Stimulated activated CD4-positive, alpha-beta T cell treated with anti-CD3 and anti-CD28 coated beads, Interleukin-12 subunit alpha, Interleukin-12 subunit beta, amount 100 ng/mL, for 24 hours (primary cell): Measurements from ENCODE around the gene ULBP2.
A peak's percentile ranks its signal among the peaks of the same experiment; 100 is the strongest.
"Not testable (repeated sequence)": the region's sequence is repeated elsewhere in the genome, so short reads cannot be mapped to it uniquely, and the experiment has no call there.

ENCODE experiments used
- DNase-seq, 2 experiments: peaks; one replicate each; pipeline ENCODE4 v3.0.0-alpha.2; 2020; ENCODE audit warnings: low read depth in 2 of 2

The ULBP2 gene

GRCh38 chr6:149925974-149926777 is 15.6 kb upstream of the ULBP2 start:
- DNase-seq: peak; percentile 62 to 90

DNA sequence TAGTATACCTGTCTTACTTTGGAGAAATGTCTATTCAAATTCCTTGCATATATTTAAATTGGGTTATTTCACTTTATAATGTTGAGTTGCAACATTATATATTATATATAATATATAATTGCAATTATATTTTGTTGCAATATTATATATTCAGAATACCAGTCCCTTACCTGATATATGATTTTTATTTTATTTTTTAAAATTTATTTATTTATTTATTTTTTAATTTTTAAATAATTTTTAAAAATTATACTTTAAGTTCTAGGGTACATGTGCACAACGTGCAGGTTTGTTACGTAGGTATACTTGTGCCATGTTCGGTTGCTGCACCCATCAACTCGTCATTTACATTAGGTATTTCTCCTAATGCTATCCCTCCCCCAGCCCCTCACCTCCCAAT is 14.8 kb upstream of the ULBP2 start:
- not testable (repeated sequence) for DNase-seq

DNA sequence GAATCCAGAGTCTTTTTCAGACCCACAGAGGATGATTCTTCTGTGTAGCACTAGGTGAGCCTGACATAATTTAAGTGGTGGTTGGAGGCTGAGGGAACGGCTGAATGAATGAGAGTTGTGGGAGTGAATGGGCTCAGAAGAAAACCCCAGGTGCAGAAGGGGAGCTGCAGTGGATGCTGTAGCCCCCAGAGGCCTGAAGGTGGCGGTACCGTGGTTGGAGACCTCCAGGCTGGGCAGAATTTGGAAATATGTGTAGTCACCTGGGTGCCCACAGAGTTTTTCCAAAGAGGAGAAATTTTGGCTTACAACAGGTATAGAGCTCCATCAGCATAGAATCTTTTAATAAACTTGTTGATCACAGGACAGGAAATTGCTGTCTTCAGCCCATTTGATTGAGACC is 12.4 kb upstream of the ULBP2 start:
- no peak for DNase-seq

GRCh38 chr6:149931501-149931900 is 10.3 kb upstream of the ULBP2 start:
- DNase-seq: no peak

- DNase-seq: no peak
These were observed 8.8 kb upstream of the ULBP2 start for GRCh38 chr6:149933036-149933435.

DNA sequence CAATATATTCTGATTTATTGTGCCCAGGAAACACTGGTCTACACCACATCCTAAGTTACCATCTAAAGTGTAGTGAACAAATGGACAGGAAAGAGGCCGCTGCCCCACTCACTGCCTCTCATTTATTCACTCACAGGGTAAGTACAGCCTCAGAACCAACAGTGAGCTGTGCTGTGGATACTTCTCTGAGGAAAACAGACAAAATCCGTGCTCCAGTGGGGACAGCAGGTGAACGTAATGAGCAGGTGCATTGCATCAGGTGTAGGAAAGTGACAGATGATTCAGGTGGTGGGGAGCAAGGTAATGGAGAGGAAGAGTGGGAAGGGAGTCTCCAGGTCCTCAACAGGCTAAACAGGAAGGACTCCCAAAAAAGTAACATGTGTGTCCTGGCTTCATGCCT is 8.4 kb upstream of the ULBP2 start:
- no peak for DNase-seq

GRCh38 chr6:149934249-149935156 is 7.3 kb upstream of the ULBP2 start:
- peak; percentile 33 to 61 for DNase-seq

- DNase-seq: no peak
These were observed 6.6 kb upstream of the ULBP2 start for GRCh38 chr6:149935246-149935645.

GRCh38 chr6:149935668-149936067 is 6.1 kb upstream of the ULBP2 start:
- DNase-seq: no peak

DNA sequence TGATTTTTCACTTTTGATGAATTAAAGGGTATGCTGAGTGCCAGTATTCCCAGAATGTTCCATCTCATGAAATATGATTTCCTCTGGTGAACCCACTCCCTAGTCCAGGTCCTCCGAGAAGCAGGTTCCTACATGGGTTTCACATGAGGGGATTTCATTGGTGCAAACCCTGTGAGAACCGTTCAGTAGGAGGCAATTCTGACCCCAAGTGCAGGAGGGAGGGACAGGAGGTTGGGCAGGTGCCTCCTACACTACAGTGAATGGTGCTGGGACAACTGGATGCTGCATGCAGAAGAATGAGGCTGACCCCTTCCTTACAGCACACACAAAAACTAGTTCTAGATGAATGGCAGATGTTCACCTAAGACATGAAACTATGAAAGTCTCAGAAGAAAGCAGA is 5.1 kb upstream of the ULBP2 start:
- DNase-seq: no peak

DNA sequence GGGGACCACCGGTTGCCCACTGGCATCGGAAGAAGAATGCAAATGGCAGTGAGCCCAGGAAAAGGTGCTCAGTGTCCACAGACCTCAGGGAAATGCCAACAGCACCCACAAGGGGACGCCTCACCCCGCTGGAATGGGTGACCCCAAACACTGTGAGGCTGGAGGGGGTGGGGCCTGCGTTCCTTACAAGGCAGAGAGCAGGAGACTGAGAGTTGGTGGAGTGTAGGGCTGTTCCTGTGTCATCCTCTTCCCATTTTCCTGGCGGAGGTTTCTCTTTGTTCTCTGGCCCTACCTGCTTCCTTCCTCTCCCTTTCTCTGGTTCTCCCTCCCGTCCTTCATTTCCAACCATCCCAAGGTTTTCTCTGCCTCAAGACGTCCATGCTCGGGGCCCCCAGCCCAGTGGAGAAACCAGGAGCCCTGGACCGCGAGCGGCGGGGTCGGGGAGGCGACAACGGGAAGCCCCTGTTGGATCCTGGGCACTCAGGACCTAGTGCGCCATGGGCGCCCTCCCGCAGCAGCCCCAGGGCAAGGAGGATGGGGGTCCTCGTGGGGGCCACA is 3.7 kb upstream of the ULBP2 start:
- DNase-seq: not testable (repeated sequence)

DNA sequence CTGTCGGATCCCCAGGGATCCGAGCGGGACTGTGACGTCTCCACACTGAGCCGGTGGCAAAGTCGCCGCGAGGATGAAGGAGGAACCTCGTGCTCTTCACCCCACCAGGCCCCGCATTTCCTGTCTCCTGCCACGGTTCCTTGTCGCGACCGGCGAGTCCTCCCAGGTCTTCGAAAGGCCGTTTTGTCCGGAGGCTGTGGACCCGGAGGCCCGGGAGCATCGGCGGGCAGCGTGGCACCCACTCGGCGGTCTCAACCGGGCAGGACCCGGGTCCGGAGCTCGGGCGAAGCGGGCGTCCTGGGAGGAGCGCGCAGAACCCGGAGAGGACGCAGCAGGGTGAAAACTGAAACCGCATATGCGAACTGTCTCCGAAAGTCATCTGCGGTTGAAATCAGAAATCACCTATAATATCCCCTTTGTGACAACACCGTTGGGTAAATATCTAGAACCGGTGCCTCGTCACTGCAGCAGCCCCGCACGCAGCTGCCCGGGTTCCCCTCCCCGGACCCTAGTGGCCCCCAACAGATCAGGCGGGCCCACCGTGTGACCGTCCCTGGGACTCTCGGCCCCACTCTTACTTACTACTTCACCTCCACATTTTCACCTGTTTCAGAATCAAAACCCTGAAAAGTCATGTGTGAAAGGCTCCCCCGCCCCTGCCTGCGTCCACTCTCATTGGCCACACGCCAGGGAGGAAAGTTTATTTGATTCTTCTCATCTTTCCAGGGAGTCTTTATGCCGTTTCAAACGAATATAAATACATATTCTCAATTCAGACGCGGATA is 3.1 kb upstream of the ULBP2 start:
- DNase-seq: no peak

- DNase-seq: no peak
These were observed 2.5 kb upstream of the ULBP2 start for GRCh38 chr6:149939356-149939648.

DNA sequence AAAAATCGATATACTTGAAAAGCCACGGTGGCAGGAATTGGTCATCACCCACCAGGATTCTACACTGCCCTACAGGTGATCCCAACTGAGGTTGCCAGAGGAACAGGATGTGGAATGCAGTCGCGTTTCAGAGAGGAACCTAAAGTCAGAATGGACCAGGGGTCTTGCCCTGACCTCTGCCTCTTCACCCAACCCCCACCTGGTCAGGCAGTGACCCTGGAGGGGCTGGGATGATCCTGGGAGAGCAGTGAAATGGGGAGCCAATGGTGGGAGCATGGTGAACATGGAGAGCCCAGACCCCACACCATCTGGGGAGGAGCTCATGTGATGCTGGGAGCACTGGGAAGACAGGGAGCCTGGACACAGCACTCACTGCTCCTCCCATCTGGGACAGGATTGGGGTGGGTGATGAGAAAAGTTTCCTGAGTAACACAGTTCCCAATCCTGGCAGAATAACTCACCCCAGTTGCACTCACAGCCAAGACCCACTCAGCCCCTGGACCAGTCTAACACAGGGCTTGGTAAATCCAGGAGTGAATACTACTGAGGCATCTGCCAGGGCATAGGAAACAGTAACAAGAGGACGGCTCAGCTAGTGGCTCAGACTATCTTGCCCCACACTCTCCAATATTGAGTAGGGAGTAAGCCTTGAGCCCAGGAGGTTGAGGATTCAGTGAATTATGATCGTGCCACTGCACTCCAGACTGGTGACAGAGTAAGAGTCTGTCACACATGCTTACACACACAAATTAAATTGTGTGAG is 1.7 kb upstream of the ULBP2 start:
- DNase-seq: no peak

- no peak for DNase-seq
These were observed 1.2 kb upstream of the ULBP2 start for GRCh38 chr6:149940672-149940982.

- DNase-seq: no peak
These were observed 631 bp downstream of the ULBP2 start for GRCh38 chr6:149942461-149942829.

GRCh38 chr6:149943321-149943720 is 1.5 kb downstream of the ULBP2 start:
- DNase-seq: not testable (repeated sequence)

GRCh38 chr6:149945276-149945675 is 3.5 kb downstream of the ULBP2 start:
- not testable (repeated sequence) for DNase-seq

- not testable (repeated sequence) for DNase-seq
These were observed 4.8 kb downstream of the ULBP2 start for GRCh38 chr6:149946631-149947030.

- DNase-seq: not testable (repeated sequence)
These were observed 5.7 kb downstream of the ULBP2 start for GRCh38 chr6:149947533-149947932.

DNA sequence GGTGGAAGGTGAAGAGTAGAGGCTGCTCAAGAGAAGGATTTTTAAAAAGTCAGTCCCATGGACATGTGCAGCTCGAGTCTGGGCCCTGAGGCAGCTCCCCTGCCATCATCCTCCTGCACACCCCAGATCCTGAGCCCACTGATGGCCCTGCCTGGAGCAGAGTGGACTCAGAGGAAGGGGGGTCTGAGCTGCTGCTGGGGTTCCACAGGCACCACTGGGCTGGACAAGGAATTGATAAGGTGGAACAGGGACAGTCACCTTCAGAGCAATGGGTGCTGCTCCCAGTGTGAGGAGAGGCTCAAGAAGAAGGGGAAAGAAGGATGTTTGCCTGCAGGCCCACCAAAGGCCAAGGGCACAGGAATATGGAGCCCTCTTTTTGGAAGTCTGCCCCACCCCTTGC is 6.2 kb downstream of the ULBP2 start:
- no peak for DNase-seq
